ENCODE results near the gene PCDHGA5.
A peak's percentile ranks its signal among the peaks of the same experiment; 100 is the strongest.
"Not testable (repeated sequence)": the region's sequence is repeated elsewhere in the genome, so short reads cannot be mapped to it uniquely, and the experiment has no call there.

The PCDHGA5 gene

DNA sequence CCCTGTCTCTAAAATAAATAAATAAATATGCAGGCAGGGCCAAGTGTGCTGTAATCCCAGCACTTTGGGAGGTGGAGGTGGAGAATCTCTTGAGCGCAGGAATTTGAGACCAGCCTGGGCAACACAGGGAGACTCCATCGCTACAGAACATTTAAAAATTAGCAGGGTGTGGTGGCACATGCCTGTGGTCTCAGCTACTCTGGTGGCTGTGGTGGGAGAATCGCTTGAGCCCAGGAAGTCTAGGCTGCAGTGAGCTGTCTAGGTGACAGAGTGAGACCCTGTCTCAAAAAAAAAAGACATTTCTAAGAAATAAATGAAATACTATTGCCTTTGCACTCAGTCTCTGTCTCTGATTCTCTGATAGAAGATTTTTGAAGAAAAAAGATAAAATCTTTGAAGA is 47.6 kb downstream of the PCDHGA5 start:
- no CpG with 5 or more reads among the region's 3 CpGs for WGBS (ENCODE audit: extremely low coverage, insufficient coverage, insufficient read length)

DNA sequence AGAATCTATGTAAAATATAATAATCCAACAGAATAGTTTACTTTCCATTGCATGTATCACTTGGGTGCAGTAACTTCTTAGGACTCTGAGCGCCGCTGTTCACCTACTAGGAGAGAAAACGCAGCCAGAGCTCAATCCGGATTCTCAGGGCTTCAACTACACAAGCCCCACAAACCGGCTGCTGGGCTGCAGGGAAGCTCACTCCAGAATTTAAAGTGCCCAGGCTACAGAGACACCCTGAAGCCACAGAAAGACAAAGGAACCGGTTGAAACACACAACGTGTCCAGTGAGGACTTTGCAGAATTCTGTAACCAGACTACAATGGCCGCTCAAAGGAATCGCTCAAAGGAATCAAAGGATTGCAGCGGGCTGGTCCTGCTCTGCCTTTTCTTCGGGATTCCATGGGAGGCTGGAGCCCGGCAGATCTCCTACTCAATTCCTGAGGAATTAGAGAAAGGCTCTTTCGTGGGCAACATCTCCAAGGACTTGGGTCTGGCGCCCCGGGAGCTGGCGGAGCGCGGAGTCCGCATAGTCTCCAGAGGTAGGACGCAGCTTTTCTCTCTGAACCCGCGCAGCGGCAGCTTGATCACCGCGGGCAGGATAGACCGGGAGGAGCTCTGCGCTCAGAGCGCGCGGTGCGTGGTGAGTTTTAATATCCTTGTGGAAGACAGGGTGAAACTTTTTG is 49.0 kb downstream of the PCDHGA5 start, which contains the start of gene PCDHGA10:
PCDHGA10 (plus strand) TSS at position 134 of the 686 bp plus-strand sequence; CDS start at position 323, 189 bp downstream.
- no peak within 1 kb of the TSS for H3K23ac ChIP-seq (ENCODE audit: low read length)
- peak within 1 kb of the TSS; percentile 62 for H3K4me2 ChIP-seq (ENCODE audit: low read length)
- H3K4ac ChIP-seq (ENCODE audit: low read depth, low read length): no peak within 1 kb of the TSS
- peak within 1 kb of the TSS; percentile 34 for H3K14ac ChIP-seq (ENCODE audit: low read length)
- H4K12ac ChIP-seq (ENCODE audit: low read depth, low read length): no peak within 1 kb of the TSS
- peak within 1 kb of the TSS; percentile 39 for H3K9ac ChIP-seq (ENCODE audit: low read length)
- H3K4me1 ChIP-seq (ENCODE audit: control insufficient read depth in 1 of 2, insufficient read depth in 2 of 2, low read length in 2 of 2): peaks cover 4% of the 10 kb centered on the region in 2 experiments
- no peak within 1 kb of the TSS for H2BK12ac ChIP-seq (ENCODE audit: low read length)
- H2BK5ac ChIP-seq (ENCODE audit: low read depth, low read length, poor library complexity): no peak within 1 kb of the TSS
- H3K79me1 ChIP-seq (ENCODE audit: low read length): peaks cover 5% of the 10 kb centered on the region
- H3K18ac ChIP-seq (ENCODE audit: low read length): peak within 1 kb of the TSS; percentile 27
- no peak within 1 kb of the TSS for H3K27ac ChIP-seq (ENCODE audit: low read depth, low read length)
- H2AK5ac ChIP-seq (ENCODE audit: low read length): no peak within 1 kb of the TSS
- no peaks in the 10 kb centered on the region for H3K79me2 ChIP-seq (ENCODE audit: control insufficient read depth, insufficient read depth, low read length, poor library complexity)
- no peak within 1 kb of the TSS for H4K8ac ChIP-seq (ENCODE audit: low read depth, low read length)
- no peak within 1 kb of the TSS for H2BK120ac ChIP-seq (ENCODE audit: insufficient read depth, low read length, poor library complexity)
- H3K36me3 ChIP-seq (ENCODE audit: control insufficient read depth in 1 of 2, insufficient read depth in 2 of 2, low read length in 2 of 2): peaks cover 16 to 20% of the 10 kb centered on the region in 2 experiments
- H2AFZ ChIP-seq (ENCODE audit: insufficient read depth, low read length, poor library complexity): no peak within 1 kb of the TSS
- H4K91ac ChIP-seq (ENCODE audit: low read depth, low read length): peak within 1 kb of the TSS; percentile 32
- DNase-seq: peak; percentile 69 to 84
- H3K9me3 ChIP-seq (ENCODE audit: insufficient read depth, low read depth, low read length): peaks cover 22% of the 10 kb centered on the region
- no peaks in the 10 kb centered on the region for H3K27me3 ChIP-seq (ENCODE audit: insufficient read depth, low read length)
- no CpG with 5 or more reads among the region's 31 CpGs for WGBS (ENCODE audit: extremely low coverage, insufficient coverage, insufficient read length)
- H3K4me3 ChIP-seq (ENCODE audit: low read depth, low read length): peak within 1 kb of the TSS; percentile 70

More for the DNA sequence above, 47.6 kb downstream of the PCDHGA5 start:
- H4K12ac ChIP-seq (ENCODE audit: low read depth, low read length): no peak overlapping the region
- no peak overlapping the region for H4K91ac ChIP-seq (ENCODE audit: low read depth, low read length)
- H2BK5ac ChIP-seq (ENCODE audit: low read depth, low read length, poor library complexity): no peak overlapping the region
- H3K36me3 ChIP-seq (ENCODE audit: control insufficient read depth in 1 of 2, insufficient read depth in 2 of 2, low read length in 2 of 2): peaks cover 16 to 20% of the 10 kb centered on the region in 2 experiments
- no peaks in the 10 kb centered on the region for H3K79me1 ChIP-seq (ENCODE audit: low read length)
- H2BK12ac ChIP-seq (ENCODE audit: low read length): no peak overlapping the region
- H3K9me3 ChIP-seq (ENCODE audit: insufficient read depth, low read depth, low read length): peaks cover 20% of the 10 kb centered on the region
- no peak overlapping the region for H3K9ac ChIP-seq (ENCODE audit: low read length)
- H3K14ac ChIP-seq (ENCODE audit: low read length): no peak overlapping the region
- H3K27me3 ChIP-seq (ENCODE audit: insufficient read depth, low read length): no peaks in the 10 kb centered on the region
- H2AK5ac ChIP-seq (ENCODE audit: low read length): no peak overlapping the region
- H3K79me2 ChIP-seq (ENCODE audit: control insufficient read depth, insufficient read depth, low read length, poor library complexity): no peaks in the 10 kb centered on the region
- H3K4me3 ChIP-seq (ENCODE audit: low read depth, low read length): no peak overlapping the region
- no peak overlapping the region for H3K4ac ChIP-seq (ENCODE audit: low read depth, low read length)
- H2BK120ac ChIP-seq (ENCODE audit: insufficient read depth, low read length, poor library complexity): no peak overlapping the region
- no peak overlapping the region for H3K27ac ChIP-seq (ENCODE audit: low read depth, low read length)
- H3K4me1 ChIP-seq (ENCODE audit: control insufficient read depth in 1 of 2, insufficient read depth in 2 of 2, low read length in 2 of 2): peaks cover 3 to 4% of the 10 kb centered on the region in 2 experiments
- H3K23ac ChIP-seq (ENCODE audit: low read length): no peak overlapping the region
- no peak overlapping the region for H2AFZ ChIP-seq (ENCODE audit: insufficient read depth, low read length, poor library complexity)
- no peak overlapping the region for H3K18ac ChIP-seq (ENCODE audit: low read length)
- no peak overlapping the region for H4K8ac ChIP-seq (ENCODE audit: low read depth, low read length)
- no peak overlapping the region for H3K4me2 ChIP-seq (ENCODE audit: low read length)
- DNase-seq: no peak

- Histone ChIP-seq H3K23ac (ENCODE audit: low read length) (no peak overlapping the region), H3K18ac (ENCODE audit: low read length) (no peak overlapping the region), H3K4me3 (ENCODE audit: low read depth, low read length) (peak overlapping the region; percentile 70), H3K4ac (ENCODE audit: low read depth, low read length) (no peak overlapping the region), H3K14ac (ENCODE audit: low read length) (no peak overlapping the region), H3K79me1 (ENCODE audit: low read length) (peaks cover 5% of the 10 kb centered on the region), H2BK120ac (ENCODE audit: insufficient read depth, low read length, poor library complexity) (no peak overlapping the region), H3K79me2 (ENCODE audit: control insufficient read depth, insufficient read depth, low read length, poor library complexity) (no peaks in the 10 kb centered on the region), H4K12ac (ENCODE audit: low read depth, low read length) (no peak overlapping the region), H3K27me3 (ENCODE audit: insufficient read depth, low read length) (no peaks in the 10 kb centered on the region), H3K36me3 (ENCODE audit: control insufficient read depth in 1 of 2, insufficient read depth in 2 of 2, low read length in 2 of 2) (peaks cover 16 to 23% of the 10 kb centered on the region in 2 experiments), H3K27ac (ENCODE audit: low read depth, low read length) (no peak overlapping the region), H2AK5ac (ENCODE audit: low read length) (no peak overlapping the region), H2AFZ (ENCODE audit: insufficient read depth, low read length, poor library complexity) (no peak overlapping the region), H3K9me3 (ENCODE audit: insufficient read depth, low read depth, low read length) (peaks cover 24% of the 10 kb centered on the region), H4K91ac (ENCODE audit: low read depth, low read length) (no peak overlapping the region), H3K9ac (ENCODE audit: low read length) (no peak overlapping the region), H3K4me1 (ENCODE audit: control insufficient read depth in 1 of 2, insufficient read depth in 2 of 2, low read length in 2 of 2) (peaks cover 6 to 8% of the 10 kb centered on the region in 2 experiments), H2BK5ac (ENCODE audit: low read depth, low read length, poor library complexity) (no peak overlapping the region), H4K8ac (ENCODE audit: low read depth, low read length) (no peak overlapping the region), H3K4me2 (ENCODE audit: low read length) (peak overlapping the region; percentile 62), H2BK12ac (ENCODE audit: low read length) (no peak overlapping the region)
- DNase-seq: no peak
- no CpG with 5 or more reads among the region's 25 CpGs for WGBS (ENCODE audit: extremely low coverage, insufficient coverage, insufficient read length)
Measured at GRCh38 chr5:141413540-141414069, 49.6 kb downstream of the PCDHGA5 start.

- no CpG with 5 or more reads among the region's 46 CpGs for WGBS (ENCODE audit: extremely low coverage, insufficient coverage, insufficient read length)
- not testable (repeated sequence) for H4K8ac ChIP-seq (ENCODE audit: low read depth, low read length)
- H3K9me3 ChIP-seq (ENCODE audit: insufficient read depth, low read depth, low read length): peaks cover 27% of the 10 kb centered on the region
Measured at GRCh38 chr5:141414548-141415274, 50.7 kb downstream of the PCDHGA5 start.

More at GRCh38 chr5:141414548-141415274, 50.7 kb downstream of the PCDHGA5 start:
- H2BK5ac ChIP-seq (ENCODE audit: low read depth, low read length, poor library complexity); H3K4me1 ChIP-seq (ENCODE audit: control insufficient read depth in 1 of 2, insufficient read depth in 2 of 2, low read length in 2 of 2); DNase-seq; H3K23ac ChIP-seq (ENCODE audit: low read length); H3K27me3 ChIP-seq (ENCODE audit: insufficient read depth, low read length); H4K12ac ChIP-seq (ENCODE audit: low read depth, low read length); H3K79me2 ChIP-seq (ENCODE audit: control insufficient read depth, insufficient read depth, low read length, poor library complexity); H3K14ac ChIP-seq (ENCODE audit: low read length); H2BK12ac ChIP-seq (ENCODE audit: low read length); H4K91ac ChIP-seq (ENCODE audit: low read depth, low read length); H3K18ac ChIP-seq (ENCODE audit: low read length); H3K9ac ChIP-seq (ENCODE audit: low read length); H3K4me2 ChIP-seq (ENCODE audit: low read length); H2BK120ac ChIP-seq (ENCODE audit: insufficient read depth, low read length, poor library complexity); H3K79me1 ChIP-seq (ENCODE audit: low read length); H3K4me3 ChIP-seq (ENCODE audit: low read depth, low read length); H3K4ac ChIP-seq (ENCODE audit: low read depth, low read length); H3K27ac ChIP-seq (ENCODE audit: low read depth, low read length); H2AK5ac ChIP-seq (ENCODE audit: low read length); H2AFZ ChIP-seq (ENCODE audit: insufficient read depth, low read length, poor library complexity): not testable (repeated sequence)
- peaks cover 23 to 27% of the 10 kb centered on the region in 2 experiments for H3K36me3 ChIP-seq (ENCODE audit: control insufficient read depth in 1 of 2, insufficient read depth in 2 of 2, low read length in 2 of 2)

Data from trophoblast cell (in vitro differentiated cells and primary cell).